Stimulated activated CD8-positive, alpha-beta memory T cell treated with anti-CD3 and anti-CD28 coated beads, Interleukin-4, amount 100 ng/mL, for 24 hours (primary cell): ENCODE data around the gene SPAG16.
"Not testable (repeated sequence)": the region's sequence is repeated elsewhere in the genome, so short reads cannot be mapped to it uniquely, and the experiment has no call there.

Experiments used
- DNase-seq: peaks from one replicate; pipeline ENCODE4 v3.0.0-alpha.2; 2020; ENCODE audit warnings: low read depth

Gene SPAG16

GRCh38 chr2:213551526-213551925 is 267.3 kb downstream of the SPAG16 start:
- no peak for DNase-seq

- DNase-seq = no peak
Observed at GRCh38 chr2:213559053-213559452, 274.8 kb downstream of the SPAG16 start.

- no peak for DNase-seq
Observed at GRCh38 chr2:213561759-213562158, 277.5 kb downstream of the SPAG16 start.

- no peak for DNase-seq
Observed at GRCh38 chr2:213562539-213563180, 278.4 kb downstream of the SPAG16 start.

GRCh38 chr2:213566846-213567245 is 282.6 kb downstream of the SPAG16 start:
- no peak for DNase-seq

GRCh38 chr2:213609570-213610170 is 325.4 kb downstream of the SPAG16 start:
- DNase-seq = no peak

DNA sequence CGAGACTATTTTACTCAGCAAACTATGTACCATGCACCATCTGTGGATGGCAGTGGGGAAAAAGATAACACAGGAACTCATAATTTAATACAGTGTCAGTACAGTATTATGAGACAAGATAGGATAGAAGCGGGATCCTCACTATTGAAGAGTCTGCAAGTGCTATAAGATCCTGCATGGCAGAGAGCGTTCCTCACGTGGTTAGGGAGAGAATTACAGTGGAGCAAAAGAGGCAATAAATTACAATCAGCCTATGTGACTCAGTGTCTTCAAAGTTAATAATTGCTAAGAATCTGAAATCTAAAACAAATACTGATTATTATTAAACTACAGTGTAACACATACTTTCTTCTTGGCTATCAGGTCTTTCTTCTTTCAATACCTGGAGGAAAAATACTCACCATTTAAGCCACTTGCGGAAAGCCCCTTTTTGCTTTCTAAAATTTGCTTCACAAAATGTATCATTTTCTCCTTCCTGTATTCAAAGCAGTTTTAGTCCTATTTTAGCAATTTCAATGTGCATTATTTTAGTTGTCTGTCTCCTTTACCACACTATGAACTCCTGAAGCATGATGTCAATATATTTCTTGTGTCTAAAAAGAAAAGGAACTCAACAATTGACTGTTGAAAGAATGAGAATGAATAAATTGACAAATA is 342.9 kb downstream of the SPAG16 start:
- no peak for DNase-seq

GRCh38 chr2:213627835-213628460 is 343.7 kb downstream of the SPAG16 start:
- DNase-seq = no peak

DNA sequence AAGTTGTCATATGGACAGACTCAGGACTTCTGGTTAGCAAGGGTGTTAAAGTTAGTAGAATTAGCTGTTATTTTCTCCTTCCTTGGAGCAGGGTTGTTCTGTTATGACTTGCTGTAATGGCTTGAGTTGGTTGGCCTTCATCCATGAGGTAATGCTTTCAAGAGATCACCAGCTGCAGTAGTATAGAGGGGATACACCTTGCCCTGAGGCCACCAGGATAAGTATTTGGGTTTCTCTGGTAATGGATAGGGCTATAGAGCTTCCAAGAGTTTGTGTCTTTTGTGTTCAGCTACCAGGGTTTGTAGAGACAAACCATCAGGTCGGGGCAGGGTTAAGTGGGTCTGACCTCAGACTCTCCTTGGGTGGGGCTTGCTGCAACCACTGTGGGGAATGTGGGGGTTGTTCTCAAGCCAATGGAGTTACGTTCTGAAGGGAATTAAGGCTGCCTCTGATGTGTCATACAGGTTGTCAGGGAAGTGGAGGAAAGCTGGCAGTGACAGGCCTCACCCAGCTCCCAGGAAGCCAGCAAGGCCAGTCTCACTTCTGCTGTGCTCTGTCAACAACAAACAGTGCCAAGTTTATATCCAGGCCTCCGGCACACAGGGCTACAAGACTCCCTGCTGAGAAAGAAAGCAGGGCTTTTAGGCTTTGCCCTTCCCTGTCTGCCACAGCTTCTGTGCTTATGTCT is 356.6 kb downstream of the SPAG16 start:
- no peak for DNase-seq

GRCh38 chr2:213644926-213645325 is 360.7 kb downstream of the SPAG16 start:
- DNase-seq = no peak

DNA sequence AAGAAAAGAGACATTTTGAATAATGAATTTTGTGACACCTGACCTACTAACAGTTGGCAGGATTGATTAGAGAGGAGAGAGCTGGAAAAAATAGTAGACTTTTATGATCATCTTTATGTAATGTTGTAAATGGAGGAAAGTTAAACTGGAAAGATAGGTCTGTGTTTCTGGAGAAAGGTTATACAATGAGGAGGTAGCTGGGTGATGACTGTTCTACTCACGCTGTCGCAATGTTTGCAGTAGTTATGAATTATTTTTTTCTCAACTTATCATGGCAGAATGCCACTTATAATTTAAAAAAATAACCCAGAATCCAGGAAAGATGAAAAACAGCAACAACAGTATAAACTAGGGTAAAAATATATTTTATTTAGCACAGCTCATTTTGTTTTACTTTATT is 364.9 kb downstream of the SPAG16 start:
- no peak for DNase-seq

DNA sequence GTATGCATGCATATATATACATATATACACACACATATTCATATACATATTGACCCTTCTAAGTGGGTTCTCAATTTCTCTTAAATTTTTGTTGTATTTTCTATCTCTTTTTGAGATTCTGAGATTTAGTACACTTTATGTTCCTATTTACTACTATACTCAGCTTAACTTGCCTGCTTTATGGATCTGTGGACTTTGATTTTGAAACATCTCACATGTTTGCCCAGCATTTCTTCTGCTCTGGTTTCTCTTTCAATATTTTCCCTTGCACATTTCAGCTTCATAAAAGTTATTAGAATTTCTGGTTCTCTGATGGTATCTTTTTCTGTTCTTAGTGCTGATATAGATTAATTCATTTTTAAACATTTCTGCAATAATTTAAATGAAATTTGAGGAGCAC is 380.6 kb downstream of the SPAG16 start:
- no peak for DNase-seq

GRCh38 chr2:213669657-213670056 is 385.4 kb downstream of the SPAG16 start:
- no peak for DNase-seq

- no peak for DNase-seq
Observed at GRCh38 chr2:213678437-213679218, 394.4 kb downstream of the SPAG16 start.

- no peak for DNase-seq
Observed at GRCh38 chr2:213679894-213680293, 395.6 kb downstream of the SPAG16 start.

DNA sequence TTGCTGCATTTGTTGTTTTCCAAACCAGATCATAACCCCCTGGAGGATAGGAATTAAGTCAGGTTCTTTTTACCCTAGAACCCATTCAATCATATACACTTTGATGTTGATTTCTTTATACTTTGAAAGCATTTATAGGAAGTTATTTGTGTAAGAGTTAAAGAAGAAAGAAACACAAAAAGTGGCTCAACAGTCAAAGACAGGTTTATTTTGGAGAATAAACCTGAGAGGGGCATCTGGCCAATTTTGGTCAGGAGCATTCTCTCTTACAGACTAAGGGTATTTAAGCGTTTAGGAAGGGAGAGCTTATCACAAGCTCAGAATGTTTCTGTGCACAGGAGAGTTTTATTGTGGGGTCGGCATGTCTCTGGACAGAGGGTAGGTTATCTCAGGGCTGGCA is 398.0 kb downstream of the SPAG16 start:
- no peak for DNase-seq

- DNase-seq = no peak
Observed at GRCh38 chr2:213688133-213688532, 403.9 kb downstream of the SPAG16 start.

- not testable (repeated sequence) for DNase-seq
Observed at GRCh38 chr2:213688825-213689224, 404.6 kb downstream of the SPAG16 start.

DNA sequence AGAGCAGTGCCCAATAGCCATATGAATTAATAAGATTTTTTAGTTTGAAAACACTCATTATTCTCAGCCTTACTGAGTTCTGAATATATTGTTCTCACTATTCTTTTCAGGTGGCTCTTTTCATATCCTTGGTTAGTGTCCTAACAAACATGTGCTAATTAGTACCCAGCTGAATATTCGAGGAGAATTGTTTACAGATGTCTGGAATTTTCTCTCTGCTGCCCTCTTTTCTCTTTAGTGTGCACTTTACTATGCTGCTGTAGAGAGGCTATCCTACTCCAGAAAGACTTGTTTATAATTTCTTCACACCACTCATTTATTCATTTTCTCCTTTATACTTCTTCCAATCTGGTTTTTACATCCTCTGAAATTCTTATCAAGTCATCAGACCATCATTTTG is 405.3 kb downstream of the SPAG16 start:
- no peak for DNase-seq

DNA sequence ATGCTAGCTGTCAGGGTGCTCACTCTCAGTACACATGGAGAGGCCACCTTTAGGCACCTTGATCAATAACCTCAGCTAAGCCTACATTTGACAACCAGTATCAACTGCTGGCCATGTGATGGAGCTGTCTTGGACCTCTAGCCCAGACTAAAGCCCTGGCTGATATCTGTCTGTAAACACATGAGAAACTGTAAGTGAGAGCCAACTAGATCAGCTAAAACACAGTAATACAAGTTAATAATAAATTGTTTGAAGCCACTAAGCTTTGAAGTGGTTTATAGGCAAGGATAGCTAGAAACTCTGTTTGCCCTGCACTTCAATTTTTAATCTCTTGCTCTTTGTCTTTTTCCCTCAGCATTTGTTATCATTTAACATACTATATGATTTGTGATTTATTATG is 407.1 kb downstream of the SPAG16 start:
- DNase-seq = no peak

DNA sequence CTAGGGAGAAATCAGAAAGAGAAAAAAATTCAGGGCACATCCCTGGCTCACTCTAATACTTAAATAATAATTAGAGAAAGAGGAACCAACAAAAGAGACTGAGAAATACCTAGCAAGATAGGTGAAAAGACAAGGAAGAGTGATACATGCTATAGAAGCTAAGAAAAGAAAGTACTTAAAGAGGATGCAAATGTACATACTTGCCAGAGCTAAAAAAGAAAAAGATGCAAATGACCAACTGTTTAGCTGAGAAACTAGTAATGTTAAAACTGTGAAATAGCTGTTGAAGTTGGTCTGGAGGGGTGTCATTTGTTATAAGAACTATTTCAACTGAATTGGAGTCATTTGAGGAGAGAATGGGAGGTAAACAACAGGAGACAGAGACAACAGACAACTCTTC is 412.2 kb downstream of the SPAG16 start:
- DNase-seq = no peak

GRCh38 chr2:213701365-213701764 is 417.1 kb downstream of the SPAG16 start:
- not testable (repeated sequence) for DNase-seq
